ENCODE data around the gene NFATC2IP.

GRCh38 chr16:28951410-28951943 lies 740 bp downstream of the NFATC2IP start:
- TF ChIP-seq CTCF (IDR thresholded peaks at IDR 0.05), result no peak
- no peak for TF ChIP-seq POLR2A (IDR thresholded peaks at IDR 0.05)

Data from body of pancreas (tissue), 4 donors.